ENCODE measurements around the gene GPR18.

Gene GPR18

DNA sequence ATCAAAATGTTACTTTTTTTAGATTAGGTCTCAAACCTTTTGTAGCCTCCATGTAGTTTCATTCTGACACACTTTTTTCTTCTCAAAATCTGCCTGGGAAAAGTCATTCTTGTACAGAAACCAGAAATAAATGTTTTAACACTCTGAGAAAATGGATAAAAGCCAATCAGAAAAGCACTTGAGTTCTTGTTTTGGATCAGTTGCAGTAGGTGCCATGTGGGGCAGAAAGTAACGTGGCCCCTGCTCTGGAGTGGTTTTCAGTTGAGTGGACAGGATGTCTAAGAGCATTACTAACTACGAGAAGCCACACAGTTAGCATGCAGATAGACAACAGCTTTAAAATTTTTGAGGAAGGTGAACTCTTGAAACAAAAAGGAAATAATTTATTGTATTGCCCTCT lies 29.9 kb upstream of the GPR18 start:
- Histone ChIP-seq H2BK120ac (ENCODE audit: low read depth, low read length) (no peak overlapping the region), H2BK15ac (ENCODE audit: low read length) (no peak overlapping the region), H3K4me2 (ENCODE audit: insufficient read depth, low read length, poor library complexity, severe bottlenecking) (no peak overlapping the region), H3K14ac (ENCODE audit: low read length) (no peak overlapping the region), H4K8ac (ENCODE audit: low read depth, low read length) (no peak overlapping the region), H3K9me3 (replicated peaks in 1 of 2; ENCODE audit: control insufficient read depth in 2 of 2, insufficient read depth in 1 of 2, low read depth in 1 of 2, low read length in 2 of 2) (no peaks in the 10 kb centered on the region), H3K4me3 (ENCODE audit: low read length in 2 of 2) (no peak overlapping the region), H3K36me3 (replicated peaks in 1 of 2; ENCODE audit: control insufficient read depth in 2 of 2, insufficient read depth in 2 of 2, low read length in 2 of 2) (no peaks in the 10 kb centered on the region), H3K27ac (replicated peaks; ENCODE audit: low read length) (no peak overlapping the region), H3K23ac (ENCODE audit: low read depth, low read length, poor library complexity) (no peak overlapping the region), H3K79me1 (ENCODE audit: low read depth, low read length) (no peaks in the 10 kb centered on the region), H3K18ac (ENCODE audit: low read length) (no peak overlapping the region), H3K4me1 (ENCODE audit: control insufficient read depth in 2 of 2, insufficient read depth in 1 of 2, low read depth in 1 of 2, low read length in 2 of 2) (no peaks in the 10 kb centered on the region), H4K91ac (ENCODE audit: low read depth, low read length, poor library complexity) (no peak overlapping the region), H3K9ac (ENCODE audit: low read depth, low read length, poor library complexity) (no peak overlapping the region), H2AK5ac (ENCODE audit: low read depth, low read length) (no peak overlapping the region), H3K4ac (ENCODE audit: low read length) (no peak overlapping the region), H2BK5ac (ENCODE audit: low read length) (no peak overlapping the region), H2BK12ac (ENCODE audit: low read length) (no peak overlapping the region), H2AFZ (ENCODE audit: low read length) (no peak overlapping the region), H3K27me3 (ENCODE audit: control insufficient read depth in 3 of 3, insufficient read depth in 3 of 3, low read depth in 1 of 3, low read length in 3 of 3) (no peaks in the 10 kb centered on the region)
- no peak for DNase-seq (ENCODE audit: low spot score)
- no CpG with 5 or more reads among the region's 2 CpGs for WGBS, 2 donors (ENCODE audit: extremely low coverage in 2 of 2, insufficient read length in 2 of 2, insufficient replicate concordance in 1 of 2)

DNA sequence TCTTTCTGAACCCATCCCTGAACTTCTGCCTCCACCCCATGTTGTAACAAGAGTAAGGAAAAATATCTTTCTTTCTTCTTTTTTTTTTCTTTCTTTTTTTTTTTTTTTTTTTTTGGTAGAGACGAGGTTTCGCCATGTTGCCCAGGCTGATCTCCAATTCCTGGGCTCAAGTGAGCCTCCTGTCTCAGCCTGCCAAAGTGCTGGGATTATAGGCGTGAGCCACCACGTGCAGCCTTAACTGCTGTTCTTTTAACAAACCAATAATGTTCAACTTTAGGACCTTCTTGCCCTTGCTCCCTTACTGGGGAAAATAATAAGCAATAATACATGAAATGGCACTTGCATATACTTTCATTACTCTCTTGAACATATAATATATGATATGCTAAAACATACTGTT lies 29.4 kb upstream of the GPR18 start:
- Histone ChIP-seq H3K23ac (ENCODE audit: low read depth, low read length, poor library complexity) (no peak overlapping the region), H3K14ac (ENCODE audit: low read length) (no peak overlapping the region)
- no CpG with 5 or more reads among the region's 4 CpGs for WGBS, 2 donors (ENCODE audit: extremely low coverage in 2 of 2, insufficient read length in 2 of 2, insufficient replicate concordance in 1 of 2)

DNA sequence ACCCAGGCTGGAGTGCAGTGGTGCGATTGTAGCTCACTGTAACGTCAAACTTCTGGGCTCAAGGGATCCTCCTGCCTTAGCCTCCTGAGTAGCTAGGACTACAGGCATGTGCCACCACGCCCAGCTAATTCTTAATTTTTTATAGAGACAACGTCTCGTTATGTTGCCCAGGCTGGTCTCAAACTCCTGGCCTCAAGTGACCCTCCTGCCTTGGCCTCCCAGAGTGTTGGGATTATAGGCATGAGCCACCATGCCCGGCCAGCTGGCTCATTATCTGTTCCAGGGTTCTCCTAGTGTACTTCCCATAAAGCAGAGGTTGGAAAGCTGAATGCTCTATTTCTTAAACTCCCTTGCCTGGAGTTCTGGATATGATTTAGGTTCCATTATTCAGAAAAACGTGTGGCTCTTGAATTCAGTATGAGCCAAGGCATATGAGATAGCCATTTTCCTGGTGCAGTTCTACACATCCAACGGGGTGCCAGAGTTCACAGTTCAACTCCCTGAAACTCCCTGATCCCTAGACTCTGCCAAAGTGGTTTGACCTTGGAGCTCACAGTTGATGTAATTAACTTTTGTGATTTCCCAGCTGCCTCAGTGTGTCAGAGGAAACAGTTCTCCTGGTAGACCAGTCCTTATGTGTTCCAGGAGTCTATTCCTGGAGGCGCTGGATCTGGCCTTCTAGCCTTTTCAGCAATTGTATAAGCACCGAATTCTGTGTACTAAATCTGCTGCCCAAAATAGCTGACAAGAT lies 27.4 kb upstream of the GPR18 start:
- WGBS, 2 donors (ENCODE audit: extremely low coverage in 2 of 2, insufficient read length in 2 of 2, insufficient replicate concordance in 1 of 2) = no CpG with 5 or more reads among the region's 10 CpGs
- DNase-seq (ENCODE audit: low spot score) = no peak
- no peak overlapping the region for H4K8ac ChIP-seq (ENCODE audit: low read depth, low read length)
- no peak overlapping the region for H3K9ac ChIP-seq (ENCODE audit: low read depth, low read length, poor library complexity)
- H4K91ac ChIP-seq (ENCODE audit: low read depth, low read length, poor library complexity) = no peak overlapping the region
- no peak overlapping the region for H3K27ac ChIP-seq (replicated peaks; ENCODE audit: low read length)
- no peak overlapping the region for H2BK12ac ChIP-seq (ENCODE audit: low read length)
- H3K14ac ChIP-seq (ENCODE audit: low read length) = no peak overlapping the region
- no peak overlapping the region for H3K23ac ChIP-seq (ENCODE audit: low read depth, low read length, poor library complexity)
- H2AFZ ChIP-seq (ENCODE audit: low read length) = no peak overlapping the region
- H2BK15ac ChIP-seq (ENCODE audit: low read length) = no peak overlapping the region
- H3K79me1 ChIP-seq (ENCODE audit: low read depth, low read length) = peaks cover 2% of the 10 kb centered on the region
- H3K4me1 ChIP-seq (ENCODE audit: control insufficient read depth in 2 of 2, insufficient read depth in 1 of 2, low read depth in 1 of 2, low read length in 2 of 2) = peaks cover 0 to 2% of the 10 kb centered on the region in 2 donors
- H3K4ac ChIP-seq (ENCODE audit: low read length) = no peak overlapping the region
- H3K9me3 ChIP-seq (replicated peaks in 1 of 2; ENCODE audit: control insufficient read depth in 2 of 2, insufficient read depth in 1 of 2, low read depth in 1 of 2, low read length in 2 of 2) = no peaks in the 10 kb centered on the region
- no peak overlapping the region for H2BK5ac ChIP-seq (ENCODE audit: low read length)
- no peaks in the 10 kb centered on the region for H3K36me3 ChIP-seq (replicated peaks in 1 of 2; ENCODE audit: control insufficient read depth in 2 of 2, insufficient read depth in 2 of 2, low read length in 2 of 2)
- H2AK5ac ChIP-seq (ENCODE audit: low read depth, low read length) = no peak overlapping the region
- H3K27me3 ChIP-seq (ENCODE audit: control insufficient read depth in 3 of 3, insufficient read depth in 3 of 3, low read depth in 1 of 3, low read length in 3 of 3) = no peaks in the 10 kb centered on the region
- no peak overlapping the region for H2BK120ac ChIP-seq (ENCODE audit: low read depth, low read length)
- no peak overlapping the region for H3K4me3 ChIP-seq (ENCODE audit: low read length in 2 of 2)
- H3K4me2 ChIP-seq (ENCODE audit: insufficient read depth, low read length, poor library complexity, severe bottlenecking) = no peak overlapping the region
- H3K18ac ChIP-seq (ENCODE audit: low read length) = no peak overlapping the region

More for the DNA sequence above, 29.4 kb upstream of the GPR18 start:
- Histone ChIP-seq H3K4me1 (ENCODE audit: control insufficient read depth in 2 of 2, insufficient read depth in 1 of 2, low read depth in 1 of 2, low read length in 2 of 2) (no peaks in the 10 kb centered on the region), H3K36me3 (replicated peaks in 1 of 2; ENCODE audit: control insufficient read depth in 2 of 2, insufficient read depth in 2 of 2, low read length in 2 of 2) (no peaks in the 10 kb centered on the region), H3K27me3 (ENCODE audit: control insufficient read depth in 3 of 3, insufficient read depth in 3 of 3, low read depth in 1 of 3, low read length in 3 of 3) (no peaks in the 10 kb centered on the region), H3K4me3 (ENCODE audit: low read length in 2 of 2) (no peak overlapping the region), H3K9me3 (replicated peaks in 1 of 2; ENCODE audit: control insufficient read depth in 2 of 2, insufficient read depth in 1 of 2, low read depth in 1 of 2, low read length in 2 of 2) (no peaks in the 10 kb centered on the region), H3K4me2 (ENCODE audit: insufficient read depth, low read length, poor library complexity, severe bottlenecking) (no peak overlapping the region), H3K79me1 (ENCODE audit: low read depth, low read length) (no peaks in the 10 kb centered on the region), H3K4ac (ENCODE audit: low read length) (no peak overlapping the region), H4K8ac (ENCODE audit: low read depth, low read length) (no peak overlapping the region), H2BK15ac (ENCODE audit: low read length) (no peak overlapping the region), H3K27ac (replicated peaks; ENCODE audit: low read length) (no peak overlapping the region), H2BK5ac (ENCODE audit: low read length) (no peak overlapping the region), H2AK5ac (ENCODE audit: low read depth, low read length) (no peak overlapping the region), H2BK120ac (ENCODE audit: low read depth, low read length) (no peak overlapping the region), H3K18ac (ENCODE audit: low read length) (no peak overlapping the region), H4K91ac (ENCODE audit: low read depth, low read length, poor library complexity) (no peak overlapping the region), H3K9ac (ENCODE audit: low read depth, low read length, poor library complexity) (no peak overlapping the region), H2AFZ (ENCODE audit: low read length) (no peak overlapping the region), H2BK12ac (ENCODE audit: low read length) (no peak overlapping the region)
- no peak for DNase-seq (ENCODE audit: low spot score)

DNA sequence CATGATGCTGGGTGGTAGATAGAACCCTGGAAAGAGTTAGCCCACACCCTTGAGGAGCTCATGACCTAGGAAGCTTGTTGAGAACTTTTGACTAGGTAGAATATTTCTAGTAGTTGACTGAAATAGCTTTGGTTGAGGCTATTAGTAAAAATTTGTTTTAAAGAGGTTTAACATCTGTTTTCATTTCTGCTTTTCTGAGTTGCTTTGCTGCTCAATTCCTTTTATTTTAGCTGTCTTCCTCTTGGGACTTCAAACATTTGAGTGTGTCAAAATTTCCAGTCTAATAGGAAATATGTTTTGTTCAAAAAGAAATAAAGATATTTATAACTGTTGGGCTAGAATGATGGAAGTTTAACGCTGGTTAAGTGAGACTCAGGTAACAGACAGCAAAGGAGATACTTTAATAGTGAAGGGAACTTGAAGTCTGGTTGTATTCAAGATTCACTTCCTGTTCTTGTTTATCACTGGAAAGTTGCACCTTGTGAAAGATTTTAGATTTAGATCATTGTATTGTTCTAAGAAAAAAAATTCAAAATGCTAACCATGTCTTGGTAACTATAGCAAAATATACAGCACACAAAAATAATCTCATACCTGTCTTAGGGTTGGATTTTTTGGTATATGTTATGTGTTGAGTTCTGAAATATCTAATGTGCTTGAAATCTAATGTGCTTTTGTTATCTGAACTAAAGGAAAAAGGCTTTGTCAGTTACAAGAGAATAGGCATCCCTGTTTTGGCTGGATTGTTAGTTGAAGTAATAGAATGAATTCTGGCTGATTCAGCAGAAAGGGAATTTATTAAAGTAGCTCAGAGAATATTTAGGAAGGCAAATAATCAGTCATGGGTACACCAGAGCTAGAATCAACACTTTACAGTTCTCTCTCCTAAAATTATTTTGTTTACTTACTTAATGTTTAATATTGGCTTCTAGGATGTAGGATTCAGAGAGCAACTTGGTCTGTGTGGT lies 24.4 kb upstream of the GPR18 start:
- no peak for DNase-seq (ENCODE audit: low spot score)
- no peak overlapping the region for H2AFZ ChIP-seq (ENCODE audit: low read length)
- H3K79me1 ChIP-seq (ENCODE audit: low read depth, low read length) = peaks cover 2% of the 10 kb centered on the region
- no peaks in the 10 kb centered on the region for H3K9me3 ChIP-seq (replicated peaks in 1 of 2; ENCODE audit: control insufficient read depth in 2 of 2, insufficient read depth in 1 of 2, low read depth in 1 of 2, low read length in 2 of 2)
- no peak overlapping the region for H3K4me3 ChIP-seq (ENCODE audit: low read length in 2 of 2)
- H4K8ac ChIP-seq (ENCODE audit: low read depth, low read length) = no peak overlapping the region
- no peak overlapping the region for H2BK15ac ChIP-seq (ENCODE audit: low read length)
- H4K91ac ChIP-seq (ENCODE audit: low read depth, low read length, poor library complexity) = no peak overlapping the region
- no peak overlapping the region for H3K4me2 ChIP-seq (ENCODE audit: insufficient read depth, low read length, poor library complexity, severe bottlenecking)
- H3K14ac ChIP-seq (ENCODE audit: low read length) = no peak overlapping the region
- H3K27ac ChIP-seq (replicated peaks; ENCODE audit: low read length) = no peak overlapping the region
- no peak overlapping the region for H2BK12ac ChIP-seq (ENCODE audit: low read length)
- no peak overlapping the region for H3K4ac ChIP-seq (ENCODE audit: low read length)
- H3K23ac ChIP-seq (ENCODE audit: low read depth, low read length, poor library complexity) = no peak overlapping the region
- no peak overlapping the region for H3K18ac ChIP-seq (ENCODE audit: low read length)
- H2BK5ac ChIP-seq (ENCODE audit: low read length) = no peak overlapping the region
- no peak overlapping the region for H3K9ac ChIP-seq (ENCODE audit: low read depth, low read length, poor library complexity)
- H3K4me1 ChIP-seq (ENCODE audit: control insufficient read depth in 2 of 2, insufficient read depth in 1 of 2, low read depth in 1 of 2, low read length in 2 of 2) = peaks cover 0 to 13% of the 10 kb centered on the region in 2 donors
- H3K36me3 ChIP-seq (replicated peaks in 1 of 2; ENCODE audit: control insufficient read depth in 2 of 2, insufficient read depth in 2 of 2, low read length in 2 of 2) = peaks cover 0 to 6% of the 10 kb centered on the region in 2 donors
- WGBS, 2 donors (ENCODE audit: extremely low coverage in 2 of 2, insufficient read length in 2 of 2, insufficient replicate concordance in 1 of 2) = no CpG with 5 or more reads among the region's 1 CpG
- H2BK120ac ChIP-seq (ENCODE audit: low read depth, low read length) = no peak overlapping the region
- H3K27me3 ChIP-seq (ENCODE audit: control insufficient read depth in 3 of 3, insufficient read depth in 3 of 3, low read depth in 1 of 3, low read length in 3 of 3) = no peaks in the 10 kb centered on the region
- no peak overlapping the region for H2AK5ac ChIP-seq (ENCODE audit: low read depth, low read length)

Data from neuronal stem cell (in vitro differentiated cells).